GM12878 (cell line): ENCODE data around the gene PRR5. TPM values are rescaled to one million over a fixed set of nuclear protein-coding genes. Genes with fewer than 3 reads are reported as not detected.

Source experiments
- BACH1 ChIP-seq: fragments of 450-650 bp; IDR thresholded peaks from 2 replicates; pipeline ENCODE4 v1.6.1; 2017; ENCODE audit warnings: mild to moderate bottlenecking, borderline replicate concordance
- CBFB ChIP-seq: IDR thresholded peaks from 2 replicates; pipeline ENCODE4 v1.6.1; 2016; ENCODE audit warnings: antibody characterized with exemption, low read depth
- EGR1 ChIP-seq, 2 experiments: IDR thresholded peaks; 1 replicate in 1 of 2; 2 replicates in 1 of 2; pipeline ENCODE4 v1.6.1; 2011 to 2012; ENCODE audit warnings: low read depth in 2 of 2, low read length in 2 of 2, borderline replicate concordance in 1 of 2, mild to moderate bottlenecking in 1 of 2, moderate library complexity in 1 of 2
- ELK1 ChIP-seq: IDR thresholded peaks from 2 replicates; pipeline ENCODE4 v1.6.1; 2012; ENCODE audit warnings: low read depth, low read length, improper control_type of control experiment
- MXI1 ChIP-seq: fragments of 150-350 bp; IDR thresholded peaks from 2 replicates; pipeline ENCODE4 v1.6.1; 2011; ENCODE audit warnings: low read depth, mild to moderate bottlenecking, inconsistent platforms, low read length, improper control_type of control experiment
- PKNOX1 ChIP-seq: fragments of 450-650 bp; IDR thresholded peaks from 2 replicates; pipeline ENCODE4 v1.6.1; 2016; ENCODE audit warnings: mild to moderate bottlenecking
- PML ChIP-seq: IDR thresholded peaks from 2 replicates; pipeline ENCODE4 v1.6.1; 2012; ENCODE audit warnings: low read length, inconsistent platforms
- POLR2AphosphoS2 ChIP-seq: IDR thresholded peaks from 2 replicates; pipeline ENCODE4 v1.6.1; 2011; ENCODE audit warnings: low read depth, mild to moderate bottlenecking, low read length, improper control_type of control experiment, moderate library complexity
- POU2F2 ChIP-seq: IDR thresholded peaks from 3 replicates; pipeline ENCODE4 v1.6.1; 2011; ENCODE audit warnings: low read depth, mild to moderate bottlenecking, low read length, borderline replicate concordance
- RELB ChIP-seq: fragments of 450-650 bp; IDR thresholded peaks from 2 replicates; pipeline ENCODE4 v1.6.1; 2017; ENCODE audit warnings: low read depth, mild to moderate bottlenecking, moderate library complexity
- ZBTB33 ChIP-seq: fragments of 450-650 bp; IDR thresholded peaks from 2 replicates; pipeline ENCODE4 v1.6.1; 2017; ENCODE audit warnings: mild to moderate bottlenecking
- ZNF592 ChIP-seq: fragments of 450-650 bp; IDR thresholded peaks from 2 replicates; pipeline ENCODE4 v1.6.1; 2017; ENCODE audit warnings: mild to moderate bottlenecking, moderate library complexity
- ZNF687 ChIP-seq: fragments of 450-650 bp; IDR thresholded peaks from 2 replicates; pipeline ENCODE4 v1.6.1; 2017; ENCODE audit warnings: mild to moderate bottlenecking, moderate library complexity
- polyA plus RNA-seq, 11 experiments: library from polyadenylated mRNA; depleted of rRNA in 4 of 11; unstranded in 6 of 11; stranded (reverse) in 5 of 11; fragments of >200 nt; fragmentation: Nextera tagmentation in 4 of 11; fragmentation: Illumina TruSeq in 1 of 11; extraction: Ambion mirVana in 4 of 11; extraction: Trizol in 1 of 11; gene quantifications; 1 replicate in 1 of 11; 2 replicates in 10 of 11; pipeline versions ENCODE4 v1.2.1 to v1.2.3, GENCODE V29; 2011 to 2016; ENCODE audit warnings: inconsistent platforms in 2 of 11, missing spikeins in 2 of 11, low read depth in 1 of 11
- total RNA-seq, 4 experiments: library from RNA; depleted of rRNA in 3 of 4; stranded (reverse); fragments of >200 nt in 3 of 4; fragmentation: Illumina TruSeq in 1 of 4; extraction: Trizol in 1 of 4; gene quantifications; 2 replicates each; pipeline versions ENCODE4 v1.2.1 to v1.2.3, GENCODE V29; 2013 to 2021

PRR5 gene
- total and polyA plus RNA-seq, 10 of the 15 experiments (the other 5 are each of a cell fraction or from before 2014, with no cell fraction given), result 0.03 to 9.4 (median 1.5) TPM

GRCh38 chr22:44685384-44686056, 16.5 kb upstream of the PRR5 start (continued):
- TF ChIP-seq ZBTB33 (no peak), EGR1 (IDR thresholded peaks at IDR 0.05; ENCODE audit: borderline replicate concordance in 1 of 2, low read depth in 2 of 2, low read length in 2 of 2) (peak in 1 of 2 experiments; percentile 28; a peak in 1 of 3 replicates), BACH1 (peak; percentile 75), ELK1 (0 out of 2 replicates have a peak, but pooled peaks have one; percentile 16), PKNOX1 (peak; percentile 24; the same call in 1 of the 2 replicates), CBFB (no peak), MXI1 (peak; percentile 40; the same call in 1 of the 2 replicates), ZNF592 (0 out of 2 replicates have a peak, but pooled peaks have one; percentile 34), PML (no peak), POLR2AphosphoS2 (no peak), POU2F2 (no peak), ZNF687 (peak; percentile 91), RELB (peak; percentile 33; the same call in 1 of the 2 replicates)
